HUES6 (cell line): Measurements from ENCODE around the gene ACAP3.

Source experiments
- H3K27ac ChIP-seq: 2 replicates; pipeline ENCODE4 v1.7.0; 2013; ENCODE audit warnings: low read depth, mild to moderate bottlenecking, low read length, inconsistent platforms
- H3K27me3 ChIP-seq: 2 replicates; pipeline ENCODE4 v1.6.1; 2013; ENCODE audit warnings: low read length; ENCODE audit not compliant: control insufficient read depth, insufficient read depth
- H3K36me3 ChIP-seq: 2 replicates; pipeline ENCODE4 v1.6.1; 2013; ENCODE audit warnings: low read length; ENCODE audit not compliant: control insufficient read depth, insufficient read depth
- H3K4me1 ChIP-seq: 2 replicates; pipeline ENCODE4 v1.6.1; 2013; ENCODE audit warnings: low read length; ENCODE audit not compliant: control insufficient read depth, insufficient read depth
- H3K4me3 ChIP-seq: 2 replicates; pipeline ENCODE4 v1.5.1; 2013; ENCODE audit warnings: low read depth, low read length
- H3K9ac ChIP-seq: one replicate; pipeline ENCODE4 v1.6.1; 2013; ENCODE audit warnings: mild to moderate bottlenecking, low read length
- H3K9me3 ChIP-seq: 2 replicates; pipeline ENCODE4 v1.6.1; 2013; ENCODE audit warnings: low read depth, low read length; ENCODE audit not compliant: control insufficient read depth, insufficient read depth

Gene ACAP3

DNA sequence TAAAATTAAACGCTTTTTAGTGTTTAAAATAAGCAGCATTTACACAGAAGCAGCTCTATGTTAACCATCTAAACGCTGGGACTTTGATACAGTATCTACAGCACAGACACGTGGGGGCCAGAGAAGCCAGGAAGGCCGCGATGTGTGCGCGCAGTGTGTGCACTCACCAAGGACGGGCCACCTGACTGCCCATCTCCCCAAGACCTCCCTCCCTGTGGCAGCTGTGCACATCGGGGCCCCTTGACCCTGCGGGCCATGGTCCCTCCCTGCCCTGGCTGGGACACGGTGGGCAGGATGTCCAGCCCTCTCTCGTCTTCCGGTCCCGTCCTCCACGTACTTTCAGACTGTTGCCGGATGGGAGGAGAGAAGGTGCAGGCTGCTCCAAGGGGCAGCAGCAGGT lies 27.6 kb upstream of the ACAP3 start:
- Histone ChIP-seq H3K9me3 (no peaks in the 10 kb centered on the region), H3K27ac (no peak overlapping the region), H3K36me3 (peaks cover 22% of the 10 kb centered on the region), H3K9ac (no peak overlapping the region), H3K4me1 (no peaks in the 10 kb centered on the region), H3K4me3 (no peak overlapping the region), H3K27me3 (no peaks in the 10 kb centered on the region)

DNA sequence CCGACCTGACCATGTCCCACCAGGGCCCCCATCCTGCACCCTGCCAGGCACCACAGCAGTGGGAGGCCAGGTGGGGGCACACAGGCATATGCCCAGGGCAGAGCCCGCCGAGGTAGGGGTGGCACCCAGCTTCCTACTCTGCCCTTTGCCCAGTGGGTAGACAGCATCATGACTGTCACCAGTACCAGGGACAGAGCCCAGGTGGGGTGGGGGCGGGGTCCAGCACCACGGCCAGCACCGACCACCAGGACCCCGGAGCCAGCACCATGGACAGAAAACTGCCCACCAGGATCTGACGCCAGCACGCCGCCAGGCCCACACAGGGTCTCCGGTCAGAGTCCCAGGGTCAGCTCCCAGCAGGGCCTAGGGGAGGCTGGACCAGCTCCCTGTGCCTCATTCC lies 27.1 kb upstream of the ACAP3 start:
- Histone ChIP-seq H3K9ac (no peak overlapping the region), H3K9me3 (no peaks in the 10 kb centered on the region), H3K4me3 (no peak overlapping the region), H3K27ac (no peak overlapping the region), H3K36me3 (peaks cover 18% of the 10 kb centered on the region), H3K4me1 (no peaks in the 10 kb centered on the region), H3K27me3 (no peaks in the 10 kb centered on the region)

DNA sequence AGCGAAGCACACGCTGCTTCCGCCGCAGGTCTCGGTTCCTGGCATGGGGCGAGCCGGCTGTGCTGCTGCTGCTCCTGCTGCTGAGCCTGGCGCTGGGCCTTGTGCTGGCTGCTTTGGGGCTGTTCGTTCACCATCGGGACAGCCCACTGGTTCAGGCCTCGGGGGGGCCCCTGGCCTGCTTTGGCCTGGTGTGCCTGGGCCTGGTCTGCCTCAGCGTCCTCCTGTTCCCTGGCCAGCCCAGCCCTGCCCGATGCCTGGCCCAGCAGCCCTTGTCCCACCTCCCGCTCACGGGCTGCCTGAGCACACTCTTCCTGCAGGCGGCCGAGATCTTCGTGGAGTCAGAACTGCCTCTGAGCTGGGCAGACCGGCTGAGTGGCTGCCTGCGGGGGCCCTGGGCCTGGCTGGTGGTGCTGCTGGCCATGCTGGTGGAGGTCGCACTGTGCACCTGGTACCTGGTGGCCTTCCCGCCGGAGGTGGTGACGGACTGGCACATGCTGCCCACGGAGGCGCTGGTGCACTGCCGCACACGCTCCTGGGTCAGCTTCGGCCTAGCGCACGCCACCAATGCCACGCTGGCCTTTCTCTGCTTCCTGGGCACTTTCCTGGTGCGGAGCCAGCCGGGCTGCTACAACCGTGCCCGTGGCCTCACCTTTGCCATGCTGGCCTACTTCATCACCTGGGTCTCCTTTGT lies 26.0 kb upstream of the ACAP3 start:
- Histone ChIP-seq H3K9me3 (no peaks in the 10 kb centered on the region), H3K4me1 (no peaks in the 10 kb centered on the region), H3K27ac (no peak overlapping the region), H3K36me3 (peaks cover 11% of the 10 kb centered on the region), H3K4me3 (no peak overlapping the region), H3K9ac (no peak overlapping the region), H3K27me3 (no peaks in the 10 kb centered on the region)

DNA sequence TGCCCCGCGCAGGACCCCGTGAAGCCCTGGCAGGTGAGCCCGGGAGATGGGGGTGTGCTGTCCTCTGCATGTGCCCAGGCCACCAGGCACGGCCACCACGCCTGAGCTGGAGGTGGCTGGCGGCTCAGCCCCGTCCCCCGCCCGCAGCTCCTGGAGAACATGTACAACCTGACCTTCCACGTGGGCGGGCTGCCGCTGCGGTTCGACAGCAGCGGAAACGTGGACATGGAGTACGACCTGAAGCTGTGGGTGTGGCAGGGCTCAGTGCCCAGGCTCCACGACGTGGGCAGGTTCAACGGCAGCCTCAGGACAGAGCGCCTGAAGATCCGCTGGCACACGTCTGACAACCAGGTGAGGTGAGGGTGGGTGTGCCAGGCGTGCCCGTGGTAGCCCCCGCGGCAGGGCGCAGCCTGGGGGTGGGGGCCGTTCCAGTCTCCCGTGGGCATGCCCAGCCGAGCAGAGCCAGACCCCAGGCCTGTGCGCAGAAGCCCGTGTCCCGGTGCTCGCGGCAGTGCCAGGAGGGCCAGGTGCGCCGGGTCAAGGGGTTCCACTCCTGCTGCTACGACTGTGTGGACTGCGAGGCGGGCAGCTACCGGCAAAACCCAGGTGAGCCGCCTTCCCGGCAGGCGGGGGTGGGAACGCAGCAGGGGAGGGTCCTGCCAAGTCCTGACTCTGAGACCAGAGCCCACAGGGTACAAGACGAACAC lies 25.2 kb upstream of the ACAP3 start:
- Histone ChIP-seq H3K36me3 (peaks cover 5% of the 10 kb centered on the region; the same call in 1 of the 2 replicates), H3K9ac (no peak overlapping the region), H3K27ac (no peak overlapping the region), H3K4me1 (no peaks in the 10 kb centered on the region), H3K27me3 (no peaks in the 10 kb centered on the region), H3K9me3 (no peaks in the 10 kb centered on the region), H3K4me3 (no peak overlapping the region)

DNA sequence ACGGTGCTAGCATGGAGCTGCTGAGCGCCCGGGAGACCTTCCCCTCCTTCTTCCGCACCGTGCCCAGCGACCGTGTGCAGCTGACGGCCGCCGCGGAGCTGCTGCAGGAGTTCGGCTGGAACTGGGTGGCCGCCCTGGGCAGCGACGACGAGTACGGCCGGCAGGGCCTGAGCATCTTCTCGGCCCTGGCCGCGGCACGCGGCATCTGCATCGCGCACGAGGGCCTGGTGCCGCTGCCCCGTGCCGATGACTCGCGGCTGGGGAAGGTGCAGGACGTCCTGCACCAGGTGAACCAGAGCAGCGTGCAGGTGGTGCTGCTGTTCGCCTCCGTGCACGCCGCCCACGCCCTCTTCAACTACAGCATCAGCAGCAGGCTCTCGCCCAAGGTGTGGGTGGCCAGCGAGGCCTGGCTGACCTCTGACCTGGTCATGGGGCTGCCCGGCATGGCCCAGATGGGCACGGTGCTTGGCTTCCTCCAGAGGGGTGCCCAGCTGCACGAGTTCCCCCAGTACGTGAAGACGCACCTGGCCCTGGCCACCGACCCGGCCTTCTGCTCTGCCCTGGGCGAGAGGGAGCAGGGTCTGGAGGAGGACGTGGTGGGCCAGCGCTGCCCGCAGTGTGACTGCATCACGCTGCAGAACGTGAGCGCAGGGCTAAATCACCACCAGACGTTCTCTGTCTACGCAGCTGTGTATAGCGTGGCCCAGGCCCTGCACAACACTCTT lies 24.5 kb upstream of the ACAP3 start:
- Histone ChIP-seq H3K4me1 (no peaks in the 10 kb centered on the region), H3K27ac (no peak overlapping the region), H3K27me3 (no peaks in the 10 kb centered on the region), H3K9ac (no peak overlapping the region), H3K9me3 (no peaks in the 10 kb centered on the region), H3K4me3 (no peak overlapping the region), H3K36me3 (peaks cover 10% of the 10 kb centered on the region; the same call in 1 of the 2 replicates)

DNA sequence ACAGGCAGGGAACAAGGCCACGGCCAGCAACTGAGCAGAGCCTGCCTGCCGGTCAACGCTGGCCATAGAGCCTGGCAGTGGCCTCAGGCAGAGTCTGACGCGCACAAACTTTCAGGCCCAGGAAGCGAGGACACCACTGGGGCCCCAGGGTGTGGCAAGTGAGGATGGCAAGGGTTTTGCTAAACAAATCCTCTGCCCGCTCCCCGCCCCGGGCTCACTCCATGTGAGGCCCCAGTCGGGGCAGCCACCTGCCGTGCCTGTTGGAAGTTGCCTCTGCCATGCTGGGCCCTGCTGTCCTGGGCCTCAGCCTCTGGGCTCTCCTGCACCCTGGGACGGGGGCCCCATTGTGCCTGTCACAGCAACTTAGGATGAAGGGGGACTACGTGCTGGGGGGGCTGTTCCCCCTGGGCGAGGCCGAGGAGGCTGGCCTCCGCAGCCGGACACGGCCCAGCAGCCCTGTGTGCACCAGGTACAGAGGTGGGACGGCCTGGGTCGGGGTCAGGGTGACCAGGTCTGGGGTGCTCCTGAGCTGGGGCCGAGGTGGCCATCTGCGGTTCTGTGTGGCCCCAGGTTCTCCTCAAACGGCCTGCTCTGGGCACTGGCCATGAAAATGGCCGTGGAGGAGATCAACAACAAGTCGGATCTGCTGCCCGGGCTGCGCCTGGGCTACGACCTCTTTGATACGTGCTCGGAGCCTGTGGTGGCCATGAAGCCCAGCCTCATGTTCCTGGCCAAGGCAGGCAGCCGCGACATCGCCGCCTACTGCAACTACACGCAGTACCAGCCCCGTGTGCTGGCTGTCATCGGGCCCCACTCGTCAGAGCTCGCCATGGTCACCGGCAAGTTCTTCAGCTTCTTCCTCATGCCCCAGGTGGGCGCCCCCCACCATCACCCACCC lies 23.6 kb upstream of the ACAP3 start, which contains the start of gene TAS1R3:
TSS of gene TAS1R3 (plus strand) at position 213 of the 898 bp plus-strand sequence. CDS start at position 279, 66 bp downstream.
- Histone ChIP-seq H3K27me3 (no peaks in the 10 kb centered on the region), H3K27ac (no peak within 1 kb of the TSS), H3K4me3 (no peak within 1 kb of the TSS), H3K4me1 (no peaks in the 10 kb centered on the region), H3K36me3 (peaks cover 10% of the 10 kb centered on the region; the same call in 1 of the 2 replicates), H3K9ac (no peak within 1 kb of the TSS), H3K9me3 (no peaks in the 10 kb centered on the region)

DNA sequence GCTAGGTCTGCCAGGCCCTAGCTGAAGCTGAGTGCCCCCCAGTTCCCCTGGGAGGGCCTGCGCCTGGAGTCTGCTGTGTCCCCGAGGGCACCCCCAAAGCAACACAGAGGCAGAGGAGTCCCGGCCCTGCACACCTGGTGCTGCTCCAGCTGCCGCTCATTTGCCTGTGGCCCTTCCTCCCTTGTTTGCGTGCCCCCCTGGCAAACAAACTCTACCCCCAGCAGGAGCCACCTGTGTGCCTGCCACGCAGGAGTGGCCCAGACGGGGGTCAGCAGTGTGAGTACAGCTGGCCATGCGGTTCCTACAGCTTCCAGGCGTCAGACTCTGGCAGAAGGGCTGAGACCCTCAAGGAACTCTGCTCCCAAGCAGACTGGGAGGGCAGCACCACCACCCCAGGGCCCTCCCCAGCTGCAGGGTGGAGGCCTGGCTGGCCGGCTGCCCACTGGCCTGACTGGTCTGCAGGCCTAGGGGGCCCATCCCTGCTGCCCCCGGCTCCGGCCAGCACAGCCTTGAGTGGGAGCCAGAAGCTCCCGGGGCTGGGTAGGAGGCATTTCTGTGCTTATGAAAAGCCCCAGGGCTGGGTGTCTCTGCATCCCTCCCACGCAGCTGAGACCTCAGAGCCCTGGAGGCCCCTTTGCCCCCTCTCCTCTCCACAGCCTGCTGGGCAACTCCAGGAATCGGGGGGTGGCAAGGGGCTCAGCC lies 22.8 kb upstream of the ACAP3 start:
- Histone ChIP-seq H3K9ac (no peak overlapping the region), H3K4me3 (no peak overlapping the region), H3K27me3 (no peaks in the 10 kb centered on the region), H3K4me1 (no peaks in the 10 kb centered on the region), H3K36me3 (peaks cover 10% of the 10 kb centered on the region; the same call in 1 of the 2 replicates), H3K9me3 (no peaks in the 10 kb centered on the region), H3K27ac (no peak overlapping the region)

DNA sequence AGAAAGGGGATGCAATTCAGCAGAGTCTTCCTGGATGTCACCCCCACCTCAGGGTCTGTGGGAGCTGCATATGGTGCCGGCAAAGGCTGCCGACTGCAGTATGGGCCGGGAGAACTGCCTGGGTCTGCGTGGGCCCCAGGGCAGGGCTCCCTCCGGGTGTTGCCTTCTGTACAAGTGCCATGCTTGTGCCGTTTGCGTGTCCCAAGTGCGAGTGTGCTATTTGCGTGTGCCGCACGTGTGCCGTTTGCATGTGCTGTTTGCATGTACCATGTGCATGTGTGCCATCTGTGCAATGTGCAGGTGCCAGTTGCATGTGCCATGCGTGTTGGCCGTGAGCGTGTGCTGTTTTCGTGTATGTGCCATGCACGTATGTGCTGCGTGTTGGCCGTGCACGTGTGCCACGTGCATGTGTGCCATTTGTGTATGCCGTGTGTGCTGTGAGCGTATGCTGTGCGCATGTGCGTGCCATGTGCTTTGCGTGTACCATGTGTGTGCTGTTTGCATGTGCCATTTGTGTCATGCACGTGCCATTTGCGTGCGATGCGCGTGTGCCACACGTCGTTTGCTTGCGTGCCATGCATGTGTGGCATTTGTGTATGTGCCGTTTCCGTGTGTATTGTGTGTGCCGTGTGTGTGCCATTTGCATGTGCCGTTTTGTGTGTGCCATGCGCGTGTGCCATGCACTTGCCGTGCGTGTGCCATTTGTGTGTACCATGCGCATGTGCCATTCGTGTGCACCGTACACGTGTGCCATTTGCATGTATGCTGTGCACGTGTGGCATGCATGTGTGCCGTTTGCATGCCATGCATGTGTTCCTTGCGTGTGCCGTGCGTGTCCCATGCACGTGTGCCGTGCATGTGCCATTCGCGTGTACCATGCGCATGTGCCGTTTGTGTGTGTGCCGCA lies 21.8 kb upstream of the ACAP3 start:
- Histone ChIP-seq H3K27ac (no peak overlapping the region), H3K9me3 (no peaks in the 10 kb centered on the region)

DNA sequence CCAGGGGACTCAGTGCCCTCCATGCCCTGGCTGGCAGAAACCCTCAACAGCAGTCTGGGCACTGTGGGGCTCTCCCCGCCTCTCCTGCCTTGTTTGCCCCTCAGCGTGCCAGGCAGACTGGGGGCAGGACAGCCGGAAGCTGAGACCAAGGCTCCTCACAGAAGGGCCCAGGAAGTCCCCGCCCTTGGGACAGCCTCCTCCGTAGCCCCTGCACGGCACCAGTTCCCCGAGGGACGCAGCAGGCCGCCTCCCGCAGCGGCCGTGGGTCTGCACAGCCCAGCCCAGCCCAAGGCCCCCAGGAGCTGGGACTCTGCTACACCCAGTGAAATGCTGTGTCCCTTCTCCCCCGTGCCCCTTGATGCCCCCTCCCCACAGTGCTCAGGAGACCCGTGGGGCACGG lies 20.5 kb upstream of the ACAP3 start:
- Histone ChIP-seq H3K9me3 (no peaks in the 10 kb centered on the region), H3K27me3 (no peaks in the 10 kb centered on the region), H3K4me1 (no peaks in the 10 kb centered on the region), H3K36me3 (0 out of 2 replicates have a peak, but pooled peaks cover 5% of the 10 kb centered on the region), H3K9ac (no peak overlapping the region), H3K4me3 (no peak overlapping the region), H3K27ac (no peak overlapping the region)

More for the DNA sequence above, 21.8 kb upstream of the ACAP3 start:
- 0 out of 2 replicates have a peak, but pooled peaks cover 5% of the 10 kb centered on the region for H3K36me3 ChIP-seq
- H3K9ac ChIP-seq: no peak overlapping the region
- H3K4me1 ChIP-seq: no peaks in the 10 kb centered on the region
- H3K4me3 ChIP-seq: no peak overlapping the region
- H3K27me3 ChIP-seq: no peaks in the 10 kb centered on the region
